ENCODE results near the gene NUDT16. TPM values are rescaled to one million over a fixed set of nuclear protein-coding genes. Genes with fewer than 3 reads are reported as not detected.

The NUDT16 gene
- polyA plus RNA-seq, 1 donor (not counting 4 experiments of a cell fraction or from before 2014, with no cell fraction given) = 6.9 TPM

DNA sequence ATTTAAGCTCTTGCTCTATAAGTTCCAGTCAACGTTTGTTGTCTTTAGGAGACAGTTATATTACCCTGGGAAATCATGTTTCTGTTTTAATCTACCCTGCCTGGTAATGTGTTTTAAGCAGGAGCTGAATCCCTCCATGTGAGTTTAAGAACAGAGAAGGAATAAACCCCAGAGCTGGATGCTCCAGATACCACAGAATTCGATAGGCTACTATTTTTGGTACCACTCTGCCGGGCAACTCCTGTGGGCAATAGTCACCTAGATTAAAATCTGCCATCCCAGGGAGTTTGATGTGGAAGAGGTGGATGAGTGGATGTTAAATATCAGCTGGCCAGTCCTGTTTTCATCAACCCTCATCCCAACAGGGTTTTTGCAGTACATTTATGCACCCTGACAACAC lies 20.4 kb downstream of the NUDT16 start:
- no peaks in the 10 kb centered on the region for H3K9me3 ChIP-seq (ENCODE audit: control insufficient read depth, low read depth, low read length)
- dilution Hi-C loops (cut with MboI; ENCODE audit: extremely low pct_ligation_motif_present, low sequenced_read_pairs) = no loop called here
- no peak for FAIRE-seq
- DNase-seq (ENCODE audit: low read depth, low spot score) = no peak
- H3K27me3 ChIP-seq (ENCODE audit: control insufficient read depth, extremely low read depth, insufficient read depth, low read length) = no peaks in the 10 kb centered on the region
- H3K9me1 ChIP-seq (ENCODE audit: control insufficient read depth, extremely low read depth, insufficient read depth, low read length) = no peaks in the 10 kb centered on the region
- no peak overlapping the region for H3K9ac ChIP-seq (ENCODE audit: control insufficient read depth, extremely low read depth, insufficient read depth, low read length)
- peak overlapping the region; percentile 70 for H2AFZ ChIP-seq (ENCODE audit: control insufficient read depth, low read length)
- peak overlapping the region; percentile 46 for H3K4me2 ChIP-seq (ENCODE audit: control insufficient read depth, extremely low read depth, insufficient read depth, low read depth, low read length)
- H3K79me2 ChIP-seq (ENCODE audit: control insufficient read depth, insufficient read depth, low read length) = no peaks in the 10 kb centered on the region
- H3K4me3 ChIP-seq (ENCODE audit: control insufficient read depth in 2 of 3, extremely low read depth in 1 of 3, insufficient read depth in 2 of 3, low read depth in 1 of 3, low read length in 3 of 3) = no peak overlapping the region
- H4K20me1 ChIP-seq (ENCODE audit: control insufficient read depth, extremely low read depth, insufficient read depth, low read length) = no peaks in the 10 kb centered on the region
- no peak overlapping the region for H3K27ac ChIP-seq (ENCODE audit: control insufficient read depth, insufficient read depth, low read length)
- peaks cover 16% of the 10 kb centered on the region for H3K4me1 ChIP-seq (ENCODE audit: control insufficient read depth, extremely low read depth, insufficient read depth, low read length)
- no peak for TF ChIP-seq EZH2 (IDR thresholded peaks at IDR 0.05; ENCODE audit: low read length)
- TF ChIP-seq, protein P1, sequence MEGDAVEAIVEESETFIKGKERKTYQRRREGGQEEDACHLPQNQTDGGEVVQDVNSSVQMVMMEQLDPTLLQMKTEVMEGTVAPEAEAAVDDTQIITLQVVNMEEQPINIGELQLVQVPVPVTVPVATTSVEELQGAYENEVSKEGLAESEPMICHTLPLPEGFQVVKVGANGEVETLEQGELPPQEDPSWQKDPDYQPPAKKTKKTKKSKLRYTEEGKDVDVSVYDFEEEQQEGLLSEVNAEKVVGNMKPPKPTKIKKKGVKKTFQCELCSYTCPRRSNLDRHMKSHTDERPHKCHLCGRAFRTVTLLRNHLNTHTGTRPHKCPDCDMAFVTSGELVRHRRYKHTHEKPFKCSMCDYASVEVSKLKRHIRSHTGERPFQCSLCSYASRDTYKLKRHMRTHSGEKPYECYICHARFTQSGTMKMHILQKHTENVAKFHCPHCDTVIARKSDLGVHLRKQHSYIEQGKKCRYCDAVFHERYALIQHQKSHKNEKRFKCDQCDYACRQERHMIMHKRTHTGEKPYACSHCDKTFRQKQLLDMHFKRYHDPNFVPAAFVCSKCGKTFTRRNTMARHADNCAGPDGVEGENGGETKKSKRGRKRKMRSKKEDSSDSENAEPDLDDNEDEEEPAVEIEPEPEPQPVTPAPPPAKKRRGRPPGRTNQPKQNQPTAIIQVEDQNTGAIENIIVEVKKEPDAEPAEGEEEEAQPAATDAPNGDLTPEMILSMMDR (optimal IDR thresholded peaks at IDR 0.05 in 1 of 3, IDR thresholded peaks at IDR 0.05 in 1 of 3, conservative IDR thresholded peaks at IDR 0.05 in 1 of 3; ENCODE audit: extremely low read depth in 1 of 3, insufficient read depth in 2 of 3, low read length in 3 of 3) = no peak
- H3K36me3 ChIP-seq (ENCODE audit: control insufficient read depth in 2 of 2, extremely low read depth in 1 of 2, insufficient read depth in 2 of 2, low read length in 2 of 2) = no peaks in the 10 kb centered on the region

DNA sequence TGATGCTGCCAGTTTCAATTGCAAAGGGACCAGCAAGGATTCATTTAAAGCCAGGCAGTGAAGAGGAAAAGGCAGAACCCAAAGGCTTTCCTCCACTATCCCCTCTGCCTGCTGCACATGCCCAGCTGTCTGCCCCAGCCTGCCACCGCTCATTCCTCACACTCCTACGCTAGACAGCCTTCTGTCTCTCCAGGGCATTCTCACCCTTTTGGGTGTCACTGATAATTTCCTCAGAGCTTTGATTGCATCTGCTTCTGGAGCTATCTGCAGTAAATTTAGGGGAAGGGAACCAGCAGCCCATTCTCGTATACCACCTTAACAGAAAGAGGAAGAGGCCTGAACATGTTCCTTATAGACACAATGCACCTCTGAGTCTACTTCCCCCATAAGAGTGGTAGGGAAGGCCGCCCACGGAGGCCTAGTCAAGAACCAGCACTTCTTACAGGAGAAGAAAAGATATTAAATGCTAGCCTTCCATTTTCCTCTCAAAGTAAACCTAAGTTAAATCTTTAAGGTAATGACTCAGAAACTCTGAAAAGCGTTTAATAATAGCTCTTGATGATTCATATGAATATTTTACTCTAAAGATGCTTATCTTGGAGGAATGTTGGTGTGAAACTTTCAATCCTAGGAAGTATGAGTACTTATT lies 20.9 kb downstream of the NUDT16 start:
- H3K27ac ChIP-seq (ENCODE audit: control insufficient read depth, insufficient read depth, low read length) = peak overlapping the region; percentile 37
- H3K4me3 ChIP-seq (ENCODE audit: control insufficient read depth in 2 of 3, extremely low read depth in 1 of 3, insufficient read depth in 2 of 3, low read depth in 1 of 3, low read length in 3 of 3) = no peak overlapping the region
- H3K9ac ChIP-seq (ENCODE audit: control insufficient read depth, extremely low read depth, insufficient read depth, low read length) = no peak overlapping the region
- FAIRE-seq (peak; percentile 57), DNase-seq (ENCODE audit: low read depth, low spot score) (peak; percentile 17)
- no peaks in the 10 kb centered on the region for H3K9me3 ChIP-seq (ENCODE audit: control insufficient read depth, low read depth, low read length)
- peak overlapping the region; percentile 70 for H2AFZ ChIP-seq (ENCODE audit: control insufficient read depth, low read length)
- peak overlapping the region; percentile 46 for H3K4me2 ChIP-seq (ENCODE audit: control insufficient read depth, extremely low read depth, insufficient read depth, low read depth, low read length)
- no peak for TF ChIP-seq EZH2 (IDR thresholded peaks at IDR 0.05; ENCODE audit: low read length)
- TF ChIP-seq, protein P1 (optimal IDR thresholded peaks at IDR 0.05 in 1 of 3, IDR thresholded peaks at IDR 0.05 in 1 of 3, conservative IDR thresholded peaks at IDR 0.05 in 1 of 3; ENCODE audit: extremely low read depth in 1 of 3, insufficient read depth in 2 of 3, low read length in 3 of 3) = no peak
- no peaks in the 10 kb centered on the region for H3K27me3 ChIP-seq (ENCODE audit: control insufficient read depth, extremely low read depth, insufficient read depth, low read length)
- peaks cover 16% of the 10 kb centered on the region for H3K4me1 ChIP-seq (ENCODE audit: control insufficient read depth, extremely low read depth, insufficient read depth, low read length)
- dilution Hi-C loops (cut with MboI; ENCODE audit: extremely low pct_ligation_motif_present, low sequenced_read_pairs) = no loop called here
- no peaks in the 10 kb centered on the region for H3K36me3 ChIP-seq (ENCODE audit: control insufficient read depth in 2 of 2, extremely low read depth in 1 of 2, insufficient read depth in 2 of 2, low read length in 2 of 2)
- no peaks in the 10 kb centered on the region for H4K20me1 ChIP-seq (ENCODE audit: control insufficient read depth, extremely low read depth, insufficient read depth, low read length)
- H3K79me2 ChIP-seq (ENCODE audit: control insufficient read depth, insufficient read depth, low read length) = no peaks in the 10 kb centered on the region
- H3K9me1 ChIP-seq (ENCODE audit: control insufficient read depth, extremely low read depth, insufficient read depth, low read length) = no peaks in the 10 kb centered on the region
